PC-3 (cell line): ENCODE data around the gene MLANA.

ENCODE experiments used
- CTCF ChIP-seq: fragments of 300-600 bp; sonication (generic); conservative IDR thresholded peaks from 2 replicates; pipeline ENCODE4 v1.5.1; 2017; ENCODE audit warnings: antibody characterized with exemption, low read depth, mild to moderate bottlenecking, low read length
- EZH2 ChIP-seq: fragments of 300-600 bp; sonication (generic); IDR thresholded peaks from one replicate; pipeline ENCODE4 v1.6.1; 2017; ENCODE audit warnings: antibody characterized with exemption, mild to moderate bottlenecking, low read length; ENCODE audit not compliant: unreplicated experiment

- TF ChIP-seq CTCF (no peak), EZH2 (no peak)
Observed at GRCh38 chr9:5945112-5945511, 54.4 kb downstream of the MLANA start.
